ENCODE measurements around the gene AQP6. TPM values are rescaled to one million over a fixed set of nuclear protein-coding genes. Genes with fewer than 3 reads are reported as not detected.

The AQP6 gene
- total and polyA plus RNA-seq, 2 donors (not counting 3 experiments of a cell fraction or from before 2014, with no cell fraction given) = 0.04 TPM; not detected in 1

DNA sequence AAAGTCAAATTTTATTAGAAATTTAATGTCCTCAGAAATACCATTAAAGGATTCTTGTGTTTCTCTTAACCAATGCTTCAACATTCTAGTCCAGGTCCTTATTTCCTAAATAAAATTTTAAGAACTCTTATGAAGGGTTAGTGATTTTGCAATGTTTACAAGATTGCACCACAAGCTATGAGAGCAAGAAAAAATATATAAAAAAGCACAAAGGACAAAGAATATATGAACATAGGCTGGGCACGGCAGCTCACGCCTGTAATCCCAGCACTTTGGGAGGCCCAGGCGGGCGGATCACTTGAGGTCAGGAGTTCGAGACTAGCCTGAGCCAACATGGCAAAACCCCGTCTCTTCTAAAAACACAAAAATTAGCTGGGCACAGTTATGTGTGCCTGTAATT lies 44.9 kb downstream of the AQP6 start:
- H3K9me3 ChIP-seq (replicated peaks; ENCODE audit: control insufficient read depth, insufficient read depth, low read length) = no peaks in the 10 kb centered on the region
- ChIA-PET POLR2A (no interaction called here), CTCF (interaction anchor here (1.0 to 2.0 kb wide), 8 partner anchors 8 to 67 kb away, joined by 3 to 8 read pairs (median 5); partner anchors contain the start of gene SMARCD1)
- TF ChIP-seq GATA2 (IDR thresholded peaks at IDR 0.05; ENCODE audit: insufficient read depth, insufficient read length, low read depth, low read length) (no peak), EZH2 (IDR thresholded peaks at IDR 0.05; ENCODE audit: borderline replicate concordance, low read depth, low read length, severe bottlenecking) (no peak), JUN (IDR thresholded peaks at IDR 0.05; ENCODE audit: borderline replicate concordance, insufficient read depth, insufficient read length, low read depth) (no peak), POLR2A (IDR thresholded peaks at IDR 0.05; ENCODE audit: low read depth, low read length) (no peak), POLR2AphosphoS5 (IDR thresholded peaks at IDR 0.05; ENCODE audit: insufficient read depth, low read depth, low read length) (no peak), MYC (IDR thresholded peaks at IDR 0.05; ENCODE audit: low read depth, low read length) (no peak), FOS (IDR thresholded peaks at IDR 0.05; ENCODE audit: borderline replicate concordance, insufficient read depth, low read length) (no peak)
- TF ChIP-seq, protein P1, sequence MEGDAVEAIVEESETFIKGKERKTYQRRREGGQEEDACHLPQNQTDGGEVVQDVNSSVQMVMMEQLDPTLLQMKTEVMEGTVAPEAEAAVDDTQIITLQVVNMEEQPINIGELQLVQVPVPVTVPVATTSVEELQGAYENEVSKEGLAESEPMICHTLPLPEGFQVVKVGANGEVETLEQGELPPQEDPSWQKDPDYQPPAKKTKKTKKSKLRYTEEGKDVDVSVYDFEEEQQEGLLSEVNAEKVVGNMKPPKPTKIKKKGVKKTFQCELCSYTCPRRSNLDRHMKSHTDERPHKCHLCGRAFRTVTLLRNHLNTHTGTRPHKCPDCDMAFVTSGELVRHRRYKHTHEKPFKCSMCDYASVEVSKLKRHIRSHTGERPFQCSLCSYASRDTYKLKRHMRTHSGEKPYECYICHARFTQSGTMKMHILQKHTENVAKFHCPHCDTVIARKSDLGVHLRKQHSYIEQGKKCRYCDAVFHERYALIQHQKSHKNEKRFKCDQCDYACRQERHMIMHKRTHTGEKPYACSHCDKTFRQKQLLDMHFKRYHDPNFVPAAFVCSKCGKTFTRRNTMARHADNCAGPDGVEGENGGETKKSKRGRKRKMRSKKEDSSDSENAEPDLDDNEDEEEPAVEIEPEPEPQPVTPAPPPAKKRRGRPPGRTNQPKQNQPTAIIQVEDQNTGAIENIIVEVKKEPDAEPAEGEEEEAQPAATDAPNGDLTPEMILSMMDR (IDR thresholded peaks at IDR 0.05; ENCODE audit: extremely low read depth in 1 of 2, insufficient read depth in 1 of 2, low read depth in 1 of 2, low read length in 2 of 2) = no peak
- TF ChIP-seq, protein P2, sequence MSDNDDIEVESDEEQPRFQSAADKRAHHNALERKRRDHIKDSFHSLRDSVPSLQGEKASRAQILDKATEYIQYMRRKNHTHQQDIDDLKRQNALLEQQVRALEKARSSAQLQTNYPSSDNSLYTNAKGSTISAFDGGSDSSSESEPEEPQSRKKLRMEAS (IDR thresholded peaks at IDR 0.05; ENCODE audit: insufficient read depth, insufficient read length) = no peak
- no peak for DNase-seq (ENCODE audit: low read depth, low spot score)
- H3K4me2 ChIP-seq (ENCODE audit: insufficient read depth, low read length) = peak overlapping the region; percentile 34
- no peaks in the 10 kb centered on the region for H3K27me3 ChIP-seq (ENCODE audit: control insufficient read depth in 2 of 2, insufficient read depth in 2 of 2, low read length in 2 of 2)
- H3K4me1 ChIP-seq (ENCODE audit: control insufficient read depth, extremely low read depth, insufficient read depth, low read length) = peaks cover 7% of the 10 kb centered on the region
- H2AFZ ChIP-seq (ENCODE audit: low read depth, low read length) = no peak overlapping the region
- H3K36me3 ChIP-seq (ENCODE audit: control insufficient read depth in 2 of 2, extremely low read depth in 1 of 2, insufficient read depth in 2 of 2, low read length in 2 of 2) = no peaks in the 10 kb centered on the region
- no peak for FAIRE-seq
- H4K20me1 ChIP-seq (replicated peaks; ENCODE audit: control insufficient read depth, extremely low read depth, insufficient read depth, low read length) = no peaks in the 10 kb centered on the region
- H3K79me2 ChIP-seq (ENCODE audit: control insufficient read depth, insufficient read depth, low read length) = peaks cover 81% of the 10 kb centered on the region
- no TSS peak for BruUV-seq (replicated peaks)
- dilution Hi-C loops (cut with MboI; ENCODE audit: extremely low pct_ligation_motif_present, low sequenced_read_pairs) = no loop called here
- intact Hi-C loops (cut with micrococcal nuclease) = no loop called here
- no peak overlapping the region for H3K9ac ChIP-seq (replicated peaks; ENCODE audit: extremely low read depth, insufficient read depth, low read length)
- H3K27ac ChIP-seq (ENCODE audit: insufficient read depth, low read depth, low read length) = no peak overlapping the region
- H3K9me1 ChIP-seq (replicated peaks; ENCODE audit: control insufficient read depth, extremely low read depth, insufficient read depth, low read length) = no peaks in the 10 kb centered on the region
- no peak overlapping the region for H3K4me3 ChIP-seq (replicated peaks in 1 of 3; ENCODE audit: insufficient read depth in 1 of 3, low read depth in 1 of 3, low read length in 3 of 3)

Data from endothelial cell of umbilical vein (primary cell).